Measurements from ENCODE around the gene LYRM7.

Gene LYRM7

DNA sequence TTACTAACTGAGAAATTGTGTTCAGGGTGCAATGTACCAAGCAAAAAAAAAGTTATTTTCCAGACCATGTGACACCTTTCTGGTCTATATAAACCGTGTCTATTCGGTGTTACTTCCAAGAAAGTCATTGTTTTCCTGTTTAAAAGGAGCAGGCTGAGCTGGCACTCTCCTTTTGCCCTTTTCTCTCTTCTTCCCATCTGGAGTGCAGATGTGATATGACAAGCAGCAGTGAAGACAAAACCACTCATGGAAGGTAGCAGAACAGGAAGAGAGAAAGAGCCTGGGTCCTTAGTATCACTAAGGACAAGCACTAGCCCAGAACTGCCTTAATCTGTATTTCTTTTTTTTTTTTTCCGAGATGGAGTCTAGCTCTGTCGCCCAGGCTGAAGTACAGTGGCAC lies 25.6 kb downstream of the LYRM7 start:
- Histone ChIP-seq H3K4me2 (ENCODE audit: low read length, poor library complexity, severe bottlenecking) (no peak overlapping the region), H3K4me1 (ENCODE audit: control insufficient read depth, insufficient read depth, low read depth, low read length) (no peaks in the 10 kb centered on the region), H3K79me1 (replicated peaks; ENCODE audit: low read length, poor library complexity, severe bottlenecking) (no peaks in the 10 kb centered on the region), H3K4ac (ENCODE audit: low read depth in 1 of 2, low read length in 2 of 2) (no peak overlapping the region), H3K9me3 (ENCODE audit: control insufficient read depth, low read length) (no peaks in the 10 kb centered on the region), H3K18ac (ENCODE audit: low read depth in 1 of 2, low read length in 2 of 2) (no peak overlapping the region), H2AFZ (ENCODE audit: low read depth, low read length) (no peak overlapping the region), H3K27ac (ENCODE audit: low read length, poor library complexity, severe bottlenecking) (no peak overlapping the region), H3K14ac (ENCODE audit: low read length in 2 of 2) (no peak overlapping the region), H3K23ac (ENCODE audit: low read length in 2 of 2) (no peak overlapping the region), H2AK5ac (ENCODE audit: low read length, severe bottlenecking) (no peak overlapping the region), H2BK120ac (ENCODE audit: low read depth, low read length) (no peak overlapping the region), H2BK12ac (ENCODE audit: low read length in 2 of 2) (no peak overlapping the region), H4K8ac (ENCODE audit: low read length) (no peak overlapping the region), H3K27me3 (ENCODE audit: control insufficient read depth in 1 of 2, insufficient read depth in 1 of 2, low read length in 2 of 2) (no peaks in the 10 kb centered on the region), H2BK15ac (ENCODE audit: low read depth, poor library complexity, severe bottlenecking) (no peak overlapping the region), H3K4me3 (ENCODE audit: insufficient read depth in 1 of 2, low read depth in 1 of 2, low read length in 2 of 2) (no peak overlapping the region), H3K9ac (ENCODE audit: low read length) (no peak overlapping the region), H3K36me3 (ENCODE audit: control insufficient read depth in 1 of 2, insufficient read depth in 2 of 2, low read depth in 1 of 2, low read length in 2 of 2) (peaks cover 0 to 4% of the 10 kb centered on the region in 2 experiments), H4K91ac (ENCODE audit: low read length) (no peak overlapping the region), H2BK5ac (ENCODE audit: low read depth, low read length, poor library complexity, severe bottlenecking) (no peak overlapping the region)
- DNase-seq, result no peak
- 83% methylated on average over 4 of the region's 4 CpGs for WGBS

DNA sequence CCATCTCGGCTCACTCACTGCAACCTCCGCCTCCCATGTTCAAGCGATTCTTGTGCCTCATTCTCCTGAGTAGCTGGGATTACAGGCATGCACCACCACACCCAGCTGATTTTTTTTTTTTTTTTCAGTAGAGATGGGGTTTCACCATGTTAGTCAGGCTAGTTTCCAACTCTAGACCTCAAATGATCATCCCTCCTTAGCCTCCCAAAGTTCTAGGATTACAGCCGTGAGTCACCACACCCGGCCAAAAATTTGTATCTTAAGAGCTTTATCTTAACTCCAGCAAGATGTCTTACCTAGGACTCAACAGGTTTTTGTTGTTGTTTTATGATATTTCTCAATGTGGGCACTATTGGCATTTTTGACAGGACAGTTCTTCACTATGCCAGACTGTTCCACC lies 27.9 kb downstream of the LYRM7 start:
- Histone ChIP-seq H3K79me1 (replicated peaks; ENCODE audit: low read length, poor library complexity, severe bottlenecking) (no peaks in the 10 kb centered on the region), H4K8ac (ENCODE audit: low read length) (no peak overlapping the region), H3K4ac (ENCODE audit: low read depth in 1 of 2, low read length in 2 of 2) (no peak overlapping the region), H3K18ac (ENCODE audit: low read depth in 1 of 2, low read length in 2 of 2) (no peak overlapping the region), H2AK5ac (ENCODE audit: low read length, severe bottlenecking) (no peak overlapping the region), H3K4me3 (ENCODE audit: insufficient read depth in 1 of 2, low read depth in 1 of 2, low read length in 2 of 2) (no peak overlapping the region), H2BK15ac (ENCODE audit: low read depth, poor library complexity, severe bottlenecking) (no peak overlapping the region), H4K91ac (ENCODE audit: low read length) (no peak overlapping the region), H3K4me1 (ENCODE audit: control insufficient read depth, insufficient read depth, low read depth, low read length) (no peaks in the 10 kb centered on the region), H3K9ac (ENCODE audit: low read length) (no peak overlapping the region), H2BK12ac (ENCODE audit: low read length in 2 of 2) (no peak overlapping the region), H3K4me2 (ENCODE audit: low read length, poor library complexity, severe bottlenecking) (no peak overlapping the region), H2BK5ac (ENCODE audit: low read depth, low read length, poor library complexity, severe bottlenecking) (no peak overlapping the region), H2BK120ac (ENCODE audit: low read depth, low read length) (no peak overlapping the region), H3K23ac (ENCODE audit: low read length in 2 of 2) (no peak overlapping the region), H3K36me3 (ENCODE audit: control insufficient read depth in 1 of 2, insufficient read depth in 2 of 2, low read depth in 1 of 2, low read length in 2 of 2) (peaks cover 0 to 4% of the 10 kb centered on the region in 2 experiments), H2AFZ (ENCODE audit: low read depth, low read length) (no peak overlapping the region), H3K27ac (ENCODE audit: low read length, poor library complexity, severe bottlenecking) (no peak overlapping the region), H3K9me3 (ENCODE audit: control insufficient read depth, low read length) (no peaks in the 10 kb centered on the region), H3K27me3 (ENCODE audit: control insufficient read depth in 1 of 2, insufficient read depth in 1 of 2, low read length in 2 of 2) (no peaks in the 10 kb centered on the region), H3K14ac (ENCODE audit: low read length in 2 of 2) (no peak overlapping the region)
- WGBS, result 100% methylated on average over 3 of the region's 5 CpGs
- no peak for DNase-seq

DNA sequence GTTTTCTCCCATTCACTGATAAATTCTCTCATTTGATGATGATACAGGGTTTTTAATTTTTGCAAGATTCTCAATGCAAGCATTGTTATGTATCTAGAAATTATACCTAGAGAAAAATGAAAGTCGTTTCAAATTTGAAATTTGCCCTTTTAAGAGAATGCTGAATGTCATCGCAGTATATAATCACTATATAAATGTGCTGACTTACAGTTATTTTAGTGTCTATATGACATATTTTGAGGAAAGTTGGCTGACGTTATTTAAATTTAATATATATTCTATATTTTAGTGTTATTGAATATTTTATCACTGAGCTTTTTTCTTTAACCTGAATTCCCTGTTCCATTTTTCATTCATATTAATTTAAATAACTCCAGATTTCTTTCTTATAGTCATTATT lies 29.8 kb downstream of the LYRM7 start:
- no peak overlapping the region for H3K23ac ChIP-seq (ENCODE audit: low read length in 2 of 2)
- H3K36me3 ChIP-seq (ENCODE audit: control insufficient read depth in 1 of 2, insufficient read depth in 2 of 2, low read depth in 1 of 2, low read length in 2 of 2), result peaks cover 0 to 4% of the 10 kb centered on the region in 2 experiments
- H3K27ac ChIP-seq (ENCODE audit: low read length, poor library complexity, severe bottlenecking), result no peak overlapping the region
- H3K9ac ChIP-seq (ENCODE audit: low read length), result no peak overlapping the region
- no CpG with 5 or more reads among the region's 3 CpGs for WGBS
- H2BK120ac ChIP-seq (ENCODE audit: low read depth, low read length), result no peak overlapping the region
- no peaks in the 10 kb centered on the region for H3K79me1 ChIP-seq (replicated peaks; ENCODE audit: low read length, poor library complexity, severe bottlenecking)
- no peak overlapping the region for H3K14ac ChIP-seq (ENCODE audit: low read length in 2 of 2)
- H3K18ac ChIP-seq (ENCODE audit: low read depth in 1 of 2, low read length in 2 of 2), result no peak overlapping the region
- H4K91ac ChIP-seq (ENCODE audit: low read length), result no peak overlapping the region
- H2AK5ac ChIP-seq (ENCODE audit: low read length, severe bottlenecking), result no peak overlapping the region
- no peak overlapping the region for H2AFZ ChIP-seq (ENCODE audit: low read depth, low read length)
- no peaks in the 10 kb centered on the region for H3K4me1 ChIP-seq (ENCODE audit: control insufficient read depth, insufficient read depth, low read depth, low read length)
- no peaks in the 10 kb centered on the region for H3K9me3 ChIP-seq (ENCODE audit: control insufficient read depth, low read length)
- H2BK12ac ChIP-seq (ENCODE audit: low read length in 2 of 2), result no peak overlapping the region
- no peak overlapping the region for H3K4me3 ChIP-seq (ENCODE audit: insufficient read depth in 1 of 2, low read depth in 1 of 2, low read length in 2 of 2)
- DNase-seq, result no peak
- no peak overlapping the region for H2BK15ac ChIP-seq (ENCODE audit: low read depth, poor library complexity, severe bottlenecking)
- no peak overlapping the region for H3K4ac ChIP-seq (ENCODE audit: low read depth in 1 of 2, low read length in 2 of 2)
- no peak overlapping the region for H3K4me2 ChIP-seq (ENCODE audit: low read length, poor library complexity, severe bottlenecking)
- H4K8ac ChIP-seq (ENCODE audit: low read length), result no peak overlapping the region
- no peak overlapping the region for H2BK5ac ChIP-seq (ENCODE audit: low read depth, low read length, poor library complexity, severe bottlenecking)
- H3K27me3 ChIP-seq (ENCODE audit: control insufficient read depth in 1 of 2, insufficient read depth in 1 of 2, low read length in 2 of 2), result no peaks in the 10 kb centered on the region

GRCh38 chr5:131204964-131205363 lies 34.2 kb downstream of the LYRM7 start:
- Histone ChIP-seq H4K8ac (ENCODE audit: low read length) (no peak overlapping the region), H3K4me3 (ENCODE audit: insufficient read depth in 1 of 2, low read depth in 1 of 2, low read length in 2 of 2) (no peak overlapping the region), H3K4ac (ENCODE audit: low read depth in 1 of 2, low read length in 2 of 2) (no peak overlapping the region), H2BK12ac (ENCODE audit: low read length in 2 of 2) (no peak overlapping the region), H3K79me1 (replicated peaks; ENCODE audit: low read length, poor library complexity, severe bottlenecking) (no peaks in the 10 kb centered on the region), H3K4me1 (ENCODE audit: control insufficient read depth, insufficient read depth, low read depth, low read length) (peaks cover 2% of the 10 kb centered on the region), H3K4me2 (ENCODE audit: low read length, poor library complexity, severe bottlenecking) (no peak overlapping the region), H3K9me3 (ENCODE audit: control insufficient read depth, low read length) (no peaks in the 10 kb centered on the region), H3K18ac (ENCODE audit: low read depth in 1 of 2, low read length in 2 of 2) (no peak overlapping the region), H2BK120ac (ENCODE audit: low read depth, low read length) (no peak overlapping the region), H2BK15ac (ENCODE audit: low read depth, poor library complexity, severe bottlenecking) (no peak overlapping the region), H3K27ac (ENCODE audit: low read length, poor library complexity, severe bottlenecking) (no peak overlapping the region), H3K23ac (ENCODE audit: low read length in 2 of 2) (no peak overlapping the region), H3K27me3 (ENCODE audit: control insufficient read depth in 1 of 2, insufficient read depth in 1 of 2, low read length in 2 of 2) (no peaks in the 10 kb centered on the region), H2AK5ac (ENCODE audit: low read length, severe bottlenecking) (no peak overlapping the region), H2AFZ (ENCODE audit: low read depth, low read length) (no peak overlapping the region), H4K91ac (ENCODE audit: low read length) (no peak overlapping the region), H3K9ac (ENCODE audit: low read length) (no peak overlapping the region), H2BK5ac (ENCODE audit: low read depth, low read length, poor library complexity, severe bottlenecking) (no peak overlapping the region), H3K36me3 (ENCODE audit: control insufficient read depth in 1 of 2, insufficient read depth in 2 of 2, low read depth in 1 of 2, low read length in 2 of 2) (peaks cover 0 to 4% of the 10 kb centered on the region in 2 experiments), H3K14ac (ENCODE audit: low read length in 2 of 2) (no peak overlapping the region)
- WGBS, result no CpG with 5 or more reads among the region's 2 CpGs
- no peak for DNase-seq
